Breast epithelium (tissue), 3 donors: ENCODE results near the gene CBX6.

Experiments used
- POLR2A ChIP-seq: fragments of 450-650 bp; IDR thresholded peaks from one replicate; pipeline ENCODE4 v1.6.1; 2016; ENCODE audit warnings: antibody characterized with exemption, mild to moderate bottlenecking, moderate library complexity
- POLR2AphosphoS5 ChIP-seq, 3 donors: sonication (generic); formaldehyde crosslinking; IDR thresholded peaks; one replicate each; pipeline ENCODE4 v1.6.1; 2017; ENCODE audit warnings: antibody characterized with exemption in 3 of 3
- TF ChIP-seq, protein P1 (sequence below), 3 donors: fragments of 450-650 bp; IDR thresholded peaks; one replicate each; pipeline ENCODE4 v1.5.1; 2016 to 2017; ENCODE audit warnings: antibody characterized with exemption in 3 of 3, mild to moderate bottlenecking in 3 of 3, moderate library complexity in 3 of 3

DNA sequence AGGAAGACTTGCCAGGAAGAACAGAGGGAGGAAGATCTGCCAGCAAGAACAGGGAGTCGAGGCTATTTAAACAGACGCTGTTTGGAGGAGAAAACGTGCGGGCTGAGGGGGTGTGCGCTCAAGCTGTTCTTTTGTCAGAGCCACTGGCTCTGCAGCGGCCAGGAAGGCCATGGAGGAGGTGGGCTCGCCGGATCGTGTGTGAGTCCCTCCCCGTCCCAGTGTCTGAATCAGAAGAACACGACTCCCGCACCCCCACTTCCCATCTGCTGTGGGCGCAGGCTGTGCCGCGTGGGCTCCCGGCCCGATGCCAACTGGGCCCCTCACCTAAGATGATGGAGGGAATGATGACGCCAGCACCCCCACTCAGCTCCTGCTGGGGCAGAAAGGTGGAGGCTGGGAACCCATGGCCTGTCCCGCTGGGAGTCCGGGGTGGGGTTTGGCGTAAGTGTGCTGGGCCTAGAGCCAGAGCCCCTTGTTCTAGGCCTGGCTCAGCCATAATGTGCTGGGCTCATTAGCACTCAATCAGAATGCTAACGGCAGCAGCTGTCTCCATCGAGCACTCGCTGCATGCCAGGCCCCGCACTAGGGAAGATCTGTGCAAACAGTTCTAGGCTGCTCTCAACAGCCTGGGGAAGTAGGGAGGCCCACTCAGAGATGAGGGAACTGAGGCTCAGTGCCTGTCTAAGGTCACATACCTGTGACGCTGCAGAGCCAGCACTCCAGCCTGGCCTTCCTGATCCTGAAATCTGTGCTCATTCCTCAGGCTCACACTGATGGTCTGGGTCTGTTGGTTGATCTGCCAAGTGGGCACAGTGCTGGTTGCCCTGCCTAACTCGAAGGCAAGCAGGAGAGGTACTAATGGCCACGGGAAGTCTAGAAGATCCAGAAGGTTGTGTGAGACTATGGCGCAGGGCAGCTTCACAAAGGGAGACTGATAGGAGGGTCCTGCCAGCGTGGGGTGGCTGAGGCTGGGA is 39.7 kb downstream of the CBX6 start:
- TF ChIP-seq, protein P1, sequence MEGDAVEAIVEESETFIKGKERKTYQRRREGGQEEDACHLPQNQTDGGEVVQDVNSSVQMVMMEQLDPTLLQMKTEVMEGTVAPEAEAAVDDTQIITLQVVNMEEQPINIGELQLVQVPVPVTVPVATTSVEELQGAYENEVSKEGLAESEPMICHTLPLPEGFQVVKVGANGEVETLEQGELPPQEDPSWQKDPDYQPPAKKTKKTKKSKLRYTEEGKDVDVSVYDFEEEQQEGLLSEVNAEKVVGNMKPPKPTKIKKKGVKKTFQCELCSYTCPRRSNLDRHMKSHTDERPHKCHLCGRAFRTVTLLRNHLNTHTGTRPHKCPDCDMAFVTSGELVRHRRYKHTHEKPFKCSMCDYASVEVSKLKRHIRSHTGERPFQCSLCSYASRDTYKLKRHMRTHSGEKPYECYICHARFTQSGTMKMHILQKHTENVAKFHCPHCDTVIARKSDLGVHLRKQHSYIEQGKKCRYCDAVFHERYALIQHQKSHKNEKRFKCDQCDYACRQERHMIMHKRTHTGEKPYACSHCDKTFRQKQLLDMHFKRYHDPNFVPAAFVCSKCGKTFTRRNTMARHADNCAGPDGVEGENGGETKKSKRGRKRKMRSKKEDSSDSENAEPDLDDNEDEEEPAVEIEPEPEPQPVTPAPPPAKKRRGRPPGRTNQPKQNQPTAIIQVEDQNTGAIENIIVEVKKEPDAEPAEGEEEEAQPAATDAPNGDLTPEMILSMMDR (IDR thresholded peaks at IDR 0.05) = no peak
- TF ChIP-seq POLR2AphosphoS5 (IDR thresholded peaks at IDR 0.05) = no peak
- TF ChIP-seq POLR2A = no peak
